Suprapubic skin (tissue), 4 donors: ENCODE measurements around the gene SIK3. TPM values are rescaled to one million over a fixed set of nuclear protein-coding genes. Genes with fewer than 3 reads are reported as not detected.

ENCODE experiments used
- DNase-seq, 2 donors: peaks; one replicate each; pipeline ENCODE4 v3.0.0-alpha.2; 2019; ENCODE audit warnings: low spot score in 2 of 2
- H3K27ac ChIP-seq: fragments of 200-600 bp; sonication (generic); one replicate; pipeline ENCODE4 v1.5.1; 2019
- H3K27me3 ChIP-seq: fragments of 200-600 bp; sonication (generic); one replicate; pipeline ENCODE4 v1.5.1; 2019
- H3K36me3 ChIP-seq: fragments of 200-600 bp; sonication (generic); one replicate; pipeline ENCODE4 v1.5.1; 2019
- H3K4me1 ChIP-seq: fragments of 200-600 bp; sonication (generic); one replicate; pipeline ENCODE4 v1.5.1; 2019
- H3K4me3 ChIP-seq: fragments of 200-600 bp; sonication (generic); one replicate; pipeline ENCODE4 v1.5.1; 2019; ENCODE audit warnings: mild to moderate bottlenecking
- H3K9me3 ChIP-seq: fragments of 200-600 bp; sonication (generic); one replicate; pipeline ENCODE4 v1.5.1; 2019
- EP300 ChIP-seq: sonication (generic); formaldehyde crosslinking; IDR thresholded peaks from one replicate; pipeline ENCODE4 v1.6.1; 2017; ENCODE audit warnings: antibody characterized with exemption
- POLR2A ChIP-seq, 2 donors: fragments of 450-650 bp; IDR thresholded peaks; one replicate each; pipeline ENCODE4 v1.6.1; 2017; ENCODE audit warnings: antibody characterized with exemption in 2 of 2, mild to moderate bottlenecking in 2 of 2, moderate library complexity in 2 of 2
- POLR2AphosphoS5 ChIP-seq, 3 donors: sonication (generic); formaldehyde crosslinking; IDR thresholded peaks; one replicate each; pipeline ENCODE4 v1.6.1; 2017; ENCODE audit warnings: antibody characterized with exemption in 3 of 3
- WGBS: methylation state at CpG from one replicate; pipeline ENCODE4 v1.1.5; 2018; 5-methylcytosine and 5-hydroxymethylcytosine counted together
- total RNA-seq, 4 donors: library from RNA; depleted of rRNA; stranded (reverse); fragments of >200 nt; gene quantifications; one replicate each; pipeline ENCODE4 v1.1.0, GENCODE V29; 2016
- TF ChIP-seq, protein P1 (sequence below), 2 donors: fragments of 200-600 bp in 1 of 2; fragments of 450-650 bp in 1 of 2; sonication (generic) in 1 of 2; IDR thresholded peaks; one replicate each; pipeline ENCODE4 v1.5.1; 2016 to 2019; ENCODE audit warnings: antibody characterized with exemption in 2 of 2, mild to moderate bottlenecking in 1 of 2, moderate library complexity in 1 of 2

SIK3 gene
- total RNA-seq, 4 donors from 2014 or later: 31.6 to 60.8 (median 37.5) TPM

DNA sequence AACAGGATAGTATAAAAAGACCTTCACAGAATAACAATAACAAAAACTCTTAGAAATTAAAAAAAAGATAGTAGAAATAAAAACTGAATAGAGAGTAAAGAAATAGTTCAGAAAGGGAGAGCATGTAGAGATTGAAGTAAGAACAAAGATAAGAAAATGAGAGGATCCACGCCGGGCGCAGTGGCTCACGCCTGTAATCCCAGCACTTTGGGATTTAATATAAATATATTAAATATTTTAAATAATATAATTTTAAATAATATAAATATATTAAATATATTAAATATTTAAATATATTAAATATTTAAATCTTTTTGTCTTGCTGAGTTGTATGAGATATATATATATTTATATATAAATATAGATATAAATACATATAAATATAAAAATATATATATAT, 286.1 kb downstream of the SIK3 start:
- WGBS: 84% methylated on average over 4 of the region's 4 CpGs
- Histone ChIP-seq H3K36me3 (no peaks in the 10 kb centered on the region), H3K9me3 (no peaks in the 10 kb centered on the region), H3K4me3 (no peak overlapping the region), H3K27ac (no peak overlapping the region), H3K27me3 (peaks cover 3% of the 10 kb centered on the region), H3K4me1 (no peaks in the 10 kb centered on the region)
- no peak for DNase-seq
- TF ChIP-seq, protein P1, sequence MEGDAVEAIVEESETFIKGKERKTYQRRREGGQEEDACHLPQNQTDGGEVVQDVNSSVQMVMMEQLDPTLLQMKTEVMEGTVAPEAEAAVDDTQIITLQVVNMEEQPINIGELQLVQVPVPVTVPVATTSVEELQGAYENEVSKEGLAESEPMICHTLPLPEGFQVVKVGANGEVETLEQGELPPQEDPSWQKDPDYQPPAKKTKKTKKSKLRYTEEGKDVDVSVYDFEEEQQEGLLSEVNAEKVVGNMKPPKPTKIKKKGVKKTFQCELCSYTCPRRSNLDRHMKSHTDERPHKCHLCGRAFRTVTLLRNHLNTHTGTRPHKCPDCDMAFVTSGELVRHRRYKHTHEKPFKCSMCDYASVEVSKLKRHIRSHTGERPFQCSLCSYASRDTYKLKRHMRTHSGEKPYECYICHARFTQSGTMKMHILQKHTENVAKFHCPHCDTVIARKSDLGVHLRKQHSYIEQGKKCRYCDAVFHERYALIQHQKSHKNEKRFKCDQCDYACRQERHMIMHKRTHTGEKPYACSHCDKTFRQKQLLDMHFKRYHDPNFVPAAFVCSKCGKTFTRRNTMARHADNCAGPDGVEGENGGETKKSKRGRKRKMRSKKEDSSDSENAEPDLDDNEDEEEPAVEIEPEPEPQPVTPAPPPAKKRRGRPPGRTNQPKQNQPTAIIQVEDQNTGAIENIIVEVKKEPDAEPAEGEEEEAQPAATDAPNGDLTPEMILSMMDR (IDR thresholded peaks at IDR 0.05): no peak
- TF ChIP-seq POLR2A (IDR thresholded peaks at IDR 0.05): no peak
- TF ChIP-seq POLR2AphosphoS5 (IDR thresholded peaks at IDR 0.05): no peak
- no peak for TF ChIP-seq EP300

DNA sequence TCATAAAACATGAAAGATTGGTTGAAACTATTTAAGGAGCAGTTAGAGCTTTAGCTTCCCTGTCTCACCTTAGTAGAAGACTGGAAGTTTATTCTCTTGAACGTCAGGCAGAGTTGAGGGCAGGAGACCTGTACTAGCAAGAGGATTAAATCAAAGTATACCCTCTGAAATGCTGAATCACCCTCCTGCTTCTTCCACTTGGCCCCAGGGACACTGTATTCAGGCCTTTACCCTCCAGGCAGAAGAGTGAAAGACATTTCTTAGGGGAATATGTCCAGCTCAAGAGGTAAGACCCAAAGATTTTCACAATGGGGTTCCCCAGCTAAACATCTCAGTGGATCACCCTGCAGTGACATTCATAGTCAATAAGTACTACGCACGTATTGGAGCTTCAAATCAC, 287.0 kb downstream of the SIK3 start:
- TF ChIP-seq EP300 (no peak), POLR2AphosphoS5 (IDR thresholded peaks at IDR 0.05) (no peak), POLR2A (IDR thresholded peaks at IDR 0.05) (no peak)
- TF ChIP-seq, protein P1 (IDR thresholded peaks at IDR 0.05): no peak
- 73% methylated on average over 3 of the region's 3 CpGs for WGBS

DNA sequence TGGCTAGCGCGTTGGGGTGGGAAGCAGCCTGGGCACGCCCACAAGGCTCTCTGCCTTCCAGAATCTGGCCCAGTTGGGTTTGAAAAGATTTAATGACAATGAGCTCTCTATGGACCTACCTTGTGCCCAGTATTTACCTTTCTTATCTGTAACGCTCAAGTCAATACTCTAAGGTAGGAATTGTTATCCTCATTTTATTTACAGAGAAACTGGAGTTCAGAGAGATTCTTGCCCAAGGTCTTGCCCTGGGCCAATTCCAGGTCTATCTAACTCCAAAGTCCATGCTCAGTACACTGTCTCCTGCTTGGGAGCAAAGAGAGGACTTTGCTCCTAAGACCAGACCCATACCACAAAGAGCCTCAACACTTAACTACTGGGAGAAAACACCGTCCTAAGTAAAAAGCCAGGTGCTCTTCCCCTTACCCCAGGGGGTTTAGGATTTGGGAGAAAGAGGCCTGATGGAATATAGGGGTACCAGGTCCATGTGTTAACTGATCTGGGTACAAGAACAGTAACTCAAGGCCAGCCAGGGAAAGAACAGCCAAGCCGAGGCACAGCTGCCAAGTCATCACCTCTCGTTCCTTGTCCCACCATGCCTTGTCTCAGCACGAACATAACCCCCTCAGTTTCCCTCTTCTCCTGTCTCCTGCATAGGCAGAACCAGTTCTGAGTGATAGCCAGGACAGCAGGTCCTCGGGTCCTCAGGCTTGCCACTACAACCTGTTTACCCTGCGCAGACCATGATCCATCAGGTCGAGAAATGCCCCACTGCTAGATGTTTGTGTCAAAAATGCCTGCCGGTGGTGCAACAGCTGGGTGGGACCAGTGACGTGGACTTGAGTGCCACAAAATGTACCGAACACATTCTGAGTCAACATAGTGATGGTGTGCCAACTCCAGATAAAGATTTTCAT, 289.7 kb downstream of the SIK3 start:
- TF ChIP-seq POLR2A (IDR thresholded peaks at IDR 0.05): no peak
- TF ChIP-seq, protein P1 (IDR thresholded peaks at IDR 0.05): no peak
- TF ChIP-seq EP300: no peak
- no peak for TF ChIP-seq POLR2AphosphoS5 (IDR thresholded peaks at IDR 0.05)
- peaks cover 3% of the 10 kb centered on the region for H3K27me3 ChIP-seq
- H3K4me3 ChIP-seq: no peak overlapping the region
- H3K4me1 ChIP-seq: no peaks in the 10 kb centered on the region
- no peaks in the 10 kb centered on the region for H3K9me3 ChIP-seq
- no peak for DNase-seq
- 74% methylated on average over 14 of the region's 14 CpGs for WGBS
- no peak overlapping the region for H3K27ac ChIP-seq
- no peaks in the 10 kb centered on the region for H3K36me3 ChIP-seq

More for the DNA sequence above, 287.0 kb downstream of the SIK3 start:
- DNase-seq: no peak
- H3K36me3 ChIP-seq: no peaks in the 10 kb centered on the region
- H3K27me3 ChIP-seq: peaks cover 3% of the 10 kb centered on the region
- no peak overlapping the region for H3K27ac ChIP-seq
- H3K4me1 ChIP-seq: no peaks in the 10 kb centered on the region
- H3K4me3 ChIP-seq: no peak overlapping the region
- no peaks in the 10 kb centered on the region for H3K9me3 ChIP-seq

DNA sequence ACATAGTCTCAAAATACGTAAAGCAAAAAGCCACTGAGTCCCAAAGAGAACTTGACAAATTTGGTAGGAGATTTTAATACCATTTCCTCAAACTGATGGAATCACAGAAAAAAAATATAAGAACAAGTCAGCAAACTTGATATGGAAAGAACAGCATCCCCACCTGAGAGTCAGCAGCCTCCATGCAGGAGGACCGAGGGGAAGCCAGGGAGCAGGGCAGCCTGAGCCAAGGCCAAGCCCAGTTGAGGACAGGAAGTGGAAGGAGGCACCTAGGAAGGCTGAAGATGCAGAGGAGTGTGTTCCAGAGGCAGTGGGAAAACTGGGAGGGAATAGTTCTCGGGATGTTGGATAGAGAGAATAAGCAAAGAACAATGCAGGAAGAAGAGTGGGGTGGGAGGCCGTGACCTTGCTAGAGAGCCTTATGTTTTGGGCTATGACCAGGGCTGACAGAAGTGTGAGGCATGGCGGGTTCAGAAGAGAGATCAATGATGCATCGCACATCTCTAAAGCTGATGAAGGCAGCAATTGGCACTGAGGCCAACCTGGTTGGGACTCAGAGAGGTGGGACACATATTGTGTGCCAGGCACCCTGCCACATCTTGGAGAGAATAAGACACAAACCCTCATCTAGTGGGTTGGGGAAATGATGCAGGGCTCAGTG, 290.5 kb downstream of the SIK3 start:
- no peak overlapping the region for H3K4me3 ChIP-seq
- WGBS: 90% methylated on average over 6 of the region's 6 CpGs
- no peak overlapping the region for H3K27ac ChIP-seq

More for the DNA sequence above, 290.5 kb downstream of the SIK3 start:
- no peak for DNase-seq
- H3K27me3 ChIP-seq: peaks cover 3% of the 10 kb centered on the region
- TF ChIP-seq, protein P1 (IDR thresholded peaks at IDR 0.05): no peak
- TF ChIP-seq POLR2A (IDR thresholded peaks at IDR 0.05) (no peak), POLR2AphosphoS5 (IDR thresholded peaks at IDR 0.05) (no peak), EP300 (no peak)
- H3K4me1 ChIP-seq: no peaks in the 10 kb centered on the region
- H3K36me3 ChIP-seq: no peaks in the 10 kb centered on the region
- no peaks in the 10 kb centered on the region for H3K9me3 ChIP-seq
